NB4 (cell line): ENCODE results near the gene RBPJL.
A peak's percentile ranks its signal among the peaks of the same experiment; 100 is the strongest.

ENCODE experiments used
- DNase-seq: peaks from one replicate; pipeline ENCODE4 v3.0.0; 2010; ENCODE audit warnings: low read depth
- H3K4me3 ChIP-seq: one replicate; pipeline ENCODE4 v1.5.1; 2011; ENCODE audit warnings: mild to moderate bottlenecking, low read depth, low read length, moderate library complexity
- CTCF ChIP-seq: IDR thresholded peaks from one replicate; pipeline ENCODE4 v1.5.1; 2012; ENCODE audit warnings: low read depth, low read length
- MAX ChIP-seq: IDR thresholded peaks from 2 replicates; pipeline ENCODE4 v1.6.1; 2011; ENCODE audit warnings: low read depth, low read length
- MYC ChIP-seq: IDR thresholded peaks from 2 replicates; pipeline ENCODE4 v1.6.1; 2011; ENCODE audit warnings: low read depth, low read length
- POLR2A ChIP-seq: IDR thresholded peaks from 2 replicates; pipeline ENCODE4 v1.6.1; 2011; ENCODE audit warnings: mild to moderate bottlenecking; ENCODE audit not compliant: insufficient read length; ENCODE audit errors: extremely low read depth

RBPJL gene

GRCh38 chr20:45318386-45318939 lies 11.8 kb downstream of the RBPJL start:
- peak; percentile 65 for DNase-seq
- peak overlapping the region; percentile 29 for H3K4me3 ChIP-seq
- TF ChIP-seq POLR2A = no peak
- TF ChIP-seq CTCF = no peak
- TF ChIP-seq MAX = no peak
- no peak for TF ChIP-seq MYC

DNA sequence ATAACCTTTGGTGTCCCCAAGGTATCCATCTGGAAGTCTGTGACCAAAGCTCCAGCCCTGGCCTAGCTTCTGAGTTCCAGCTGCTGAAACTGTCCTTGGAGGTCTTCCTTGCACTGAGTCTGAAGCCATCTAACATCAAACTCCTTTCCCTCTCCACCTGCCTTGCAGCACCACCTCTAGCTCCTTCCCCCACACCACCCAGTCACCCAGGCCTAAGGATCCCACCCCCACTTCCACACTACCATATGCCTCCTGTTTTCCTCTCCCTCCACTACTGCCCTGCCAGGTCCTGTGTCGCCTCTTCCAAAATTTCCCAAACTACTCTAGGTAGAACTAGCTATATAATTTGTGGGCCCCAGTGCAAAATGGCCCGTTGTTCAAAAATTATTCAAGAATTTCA lies 12.3 kb downstream of the RBPJL start:
- H3K4me3 ChIP-seq = peak overlapping the region; percentile 29
- peak; percentile 70 for DNase-seq
- TF ChIP-seq MAX (no peak), MYC (no peak), CTCF (no peak), POLR2A (no peak)

DNA sequence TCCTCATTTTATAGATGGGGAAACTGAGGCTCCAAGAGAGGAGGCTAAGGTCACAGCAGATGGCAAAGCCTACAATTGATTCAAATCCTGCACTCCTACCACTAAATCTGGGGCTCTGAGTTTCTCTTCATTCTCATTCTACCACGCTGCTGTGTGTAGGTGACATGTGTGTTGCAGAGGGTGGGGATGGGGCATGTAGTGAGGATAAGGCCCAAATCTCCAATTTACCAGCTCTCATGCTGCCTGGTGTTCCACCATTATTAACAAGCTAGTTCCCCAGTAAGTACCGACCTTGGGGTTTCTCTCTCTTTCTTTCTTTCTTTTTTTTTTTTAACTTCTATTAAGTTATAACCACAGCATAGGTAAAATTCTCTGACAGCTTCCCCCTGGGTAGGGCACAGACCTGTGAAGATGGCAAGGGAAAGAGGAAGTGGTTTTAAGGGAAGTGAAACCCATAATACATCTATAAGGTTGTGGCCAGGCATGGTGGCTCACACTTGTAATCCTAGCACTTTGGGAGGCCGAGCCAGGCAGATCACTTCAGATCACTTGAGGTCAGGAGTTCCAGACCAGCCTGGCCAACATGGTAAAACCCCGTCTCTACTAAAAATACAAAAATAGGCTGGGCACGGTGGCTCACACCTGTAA lies 14.4 kb downstream of the RBPJL start:
- no peak for TF ChIP-seq POLR2A
- no peak for TF ChIP-seq CTCF
- no peak for TF ChIP-seq MAX
- no peak overlapping the region for H3K4me3 ChIP-seq
- DNase-seq = peak; percentile 90

DNA sequence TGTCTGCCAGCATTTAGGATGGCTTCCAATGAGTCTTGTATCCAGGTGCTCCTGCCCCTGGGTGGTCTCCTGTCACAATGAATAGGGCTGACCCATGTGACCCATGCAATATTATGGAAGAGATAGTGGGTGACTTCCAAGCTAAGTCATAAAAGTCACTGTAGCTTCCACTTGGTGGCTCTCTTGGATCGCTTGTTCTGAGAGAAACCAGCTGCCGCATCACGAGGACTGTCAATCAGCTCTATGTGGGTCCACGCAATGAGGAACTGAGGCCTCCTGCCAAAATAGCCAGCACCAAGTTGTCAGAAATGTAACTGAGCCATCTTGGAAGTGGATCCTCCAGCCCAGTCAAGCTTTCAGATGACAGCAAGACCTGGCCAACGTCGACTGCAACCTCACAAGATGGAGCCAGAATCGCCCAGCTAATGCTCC lies 16.3 kb downstream of the RBPJL start:
- DNase-seq = peak; percentile 85
- TF ChIP-seq MYC = no peak; the same call in 1 of the 2 replicates
- peak; percentile 68 for TF ChIP-seq MAX
- no peak overlapping the region for H3K4me3 ChIP-seq

DNA sequence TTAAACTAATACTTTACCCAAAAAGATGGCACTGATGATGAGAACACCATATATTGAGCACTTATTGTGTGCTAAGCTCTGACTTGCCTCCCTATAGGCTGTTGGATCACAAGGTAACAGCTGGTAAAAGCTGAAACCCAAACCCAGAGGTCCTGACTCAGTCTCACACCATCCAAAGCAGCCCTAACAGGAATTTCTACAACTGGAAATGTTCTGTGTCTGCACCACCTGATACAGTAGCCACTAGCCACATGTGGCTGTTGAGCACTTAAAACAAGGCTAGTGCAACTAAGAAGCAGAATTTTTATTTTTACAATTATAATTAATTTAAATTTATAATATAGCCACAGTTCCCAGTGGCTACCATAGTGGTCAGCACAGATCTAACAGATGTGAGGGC lies 17.1 kb downstream of the RBPJL start:
- H3K4me3 ChIP-seq = no peak overlapping the region
- no peak for DNase-seq
- TF ChIP-seq CTCF (no peak), MYC (no peak), MAX (no peak), POLR2A (no peak)

GRCh38 chr20:45325371-45325770 lies 18.7 kb downstream of the RBPJL start:
- no peak overlapping the region for H3K4me3 ChIP-seq
- no peak for TF ChIP-seq CTCF
- TF ChIP-seq POLR2A = no peak
- no peak for TF ChIP-seq MAX
- no peak for TF ChIP-seq MYC
- no peak for DNase-seq
